Measurements from ENCODE around the gene WDR7.

- TF ChIP-seq CTCF (IDR thresholded peaks at IDR 0.05) (no peak), POLR2AphosphoS5 (IDR thresholded peaks at IDR 0.05) (no peak)
Observed at GRCh38 chr18:56903686-56904085, 252.5 kb downstream of the WDR7 start.

Data from prostate gland (tissue), 2 donors.